DMS 273 treated with DMSO at 0.1 percent for 48 hours (cell line): ENCODE results near the gene FAM120A.

Experiments
- DNase-seq: peaks from one replicate; lab custom pipeline; 2025; lab: John Stamatoyannopoulos, UW

Gene FAM120A

DNA sequence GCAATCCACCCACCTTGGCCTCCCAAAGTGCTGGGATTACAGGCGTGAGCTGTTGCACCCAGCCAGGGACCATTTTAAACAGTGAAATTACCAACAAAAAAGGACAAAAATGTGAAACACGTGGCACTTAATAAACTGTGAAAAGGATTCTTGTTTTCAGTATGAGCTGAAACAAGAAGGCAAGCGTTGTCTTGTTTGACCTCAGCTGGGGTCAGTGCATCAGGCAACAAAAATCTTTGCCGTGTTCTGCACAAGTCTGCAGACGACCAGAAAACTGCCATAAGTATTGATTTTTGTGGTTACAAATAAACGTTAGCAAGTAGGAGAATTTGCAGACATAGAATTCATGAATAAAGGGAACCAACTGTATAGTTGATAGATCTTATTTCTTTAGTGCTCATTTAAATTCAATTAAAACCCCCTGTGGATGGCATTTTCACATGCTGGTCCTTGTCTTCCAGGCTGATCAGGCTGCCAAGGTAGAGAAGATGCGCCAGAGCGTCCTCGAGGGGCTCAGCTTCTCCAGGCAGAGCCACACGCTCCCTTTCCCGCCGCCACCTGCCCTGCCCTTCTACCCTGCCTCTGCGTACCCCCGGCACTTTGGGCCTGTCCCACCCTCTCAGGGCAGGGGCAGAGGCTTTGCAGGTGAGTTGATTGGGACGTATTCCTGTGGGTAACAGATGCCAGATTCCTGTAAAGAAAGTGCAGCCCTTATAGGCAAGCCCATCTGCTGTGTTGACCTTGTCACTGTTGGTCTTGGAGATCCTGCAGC is 106.1 kb downstream of the FAM120A start:
- DNase-seq: no peak

DNA sequence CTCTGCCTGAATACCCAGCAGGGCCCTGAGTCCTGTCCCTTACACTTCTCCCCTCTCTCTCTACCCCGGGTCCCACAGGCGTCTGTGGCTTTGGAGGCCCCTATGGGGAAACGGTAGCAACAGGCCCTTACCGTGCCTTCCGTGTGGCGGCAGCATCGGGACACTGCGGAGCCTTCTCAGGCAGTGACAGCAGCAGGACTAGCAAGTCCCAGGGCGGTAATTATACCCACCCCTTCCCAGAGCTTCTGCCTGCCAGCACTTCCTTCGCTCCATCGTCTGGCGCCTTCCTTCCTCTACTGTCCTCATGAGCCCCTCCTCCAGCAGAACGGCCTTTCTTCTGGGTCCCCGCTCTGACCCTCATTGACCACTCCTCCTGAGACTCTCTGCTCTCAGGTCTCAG is 107.0 kb downstream of the FAM120A start:
- DNase-seq: no peak

DNA sequence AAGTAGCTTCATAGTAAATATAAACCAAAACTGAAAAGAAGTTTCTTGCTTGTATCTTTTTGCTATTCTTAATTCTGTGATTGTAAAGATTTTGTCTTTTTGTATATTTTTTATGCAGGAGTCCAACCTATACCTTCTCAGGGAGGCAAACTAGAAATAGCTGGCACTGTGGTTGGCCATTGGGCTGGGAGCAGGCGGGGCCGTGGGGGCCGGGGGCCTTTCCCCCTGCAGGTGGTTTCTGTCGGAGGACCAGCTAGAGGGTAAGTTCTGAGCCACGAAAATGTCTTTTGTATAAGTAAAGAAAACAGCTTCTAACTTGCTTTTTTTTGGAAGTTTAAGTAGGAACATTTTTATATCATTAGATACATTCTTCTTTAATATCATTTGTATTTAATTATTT is 109.5 kb downstream of the FAM120A start:
- DNase-seq: no peak

DNA sequence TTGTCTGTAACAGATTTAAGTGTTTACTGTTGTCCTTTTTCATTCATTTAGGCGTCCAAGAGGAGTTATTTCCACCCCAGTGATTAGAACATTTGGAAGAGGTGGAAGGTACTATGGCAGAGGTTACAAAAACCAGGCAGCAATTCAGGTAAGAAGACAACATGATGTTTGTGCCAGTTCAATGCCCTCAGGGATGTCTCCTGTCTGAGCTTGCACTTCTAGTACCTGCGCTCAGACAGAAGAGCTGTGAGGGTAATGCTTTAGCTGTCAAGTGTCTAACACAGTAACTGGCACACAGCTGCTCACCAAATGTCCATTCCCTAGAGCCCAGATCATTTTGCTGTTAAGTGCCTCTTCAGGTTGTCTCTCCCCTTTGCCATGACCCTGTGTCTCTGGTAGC is 110.7 kb downstream of the FAM120A start:
- no peak for DNase-seq

DNA sequence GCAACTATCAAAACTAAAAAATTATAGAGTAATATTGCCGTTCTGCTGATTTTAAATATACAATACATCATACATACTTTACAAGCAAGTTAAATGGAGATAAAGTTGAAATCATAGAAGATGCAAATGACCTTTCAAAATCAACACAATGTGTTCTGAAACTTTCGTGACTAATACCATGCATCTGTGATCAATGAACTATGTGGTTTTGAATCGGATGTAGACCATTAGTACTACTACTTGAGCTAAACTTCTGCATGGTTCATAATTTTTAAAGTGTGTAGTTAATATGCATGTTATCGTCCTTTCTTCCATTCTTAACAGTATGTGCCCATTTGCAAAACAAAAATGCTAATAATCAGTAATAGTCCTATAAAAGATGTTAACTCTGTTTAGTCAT is 113.6 kb downstream of the FAM120A start:
- DNase-seq: no peak

DNA sequence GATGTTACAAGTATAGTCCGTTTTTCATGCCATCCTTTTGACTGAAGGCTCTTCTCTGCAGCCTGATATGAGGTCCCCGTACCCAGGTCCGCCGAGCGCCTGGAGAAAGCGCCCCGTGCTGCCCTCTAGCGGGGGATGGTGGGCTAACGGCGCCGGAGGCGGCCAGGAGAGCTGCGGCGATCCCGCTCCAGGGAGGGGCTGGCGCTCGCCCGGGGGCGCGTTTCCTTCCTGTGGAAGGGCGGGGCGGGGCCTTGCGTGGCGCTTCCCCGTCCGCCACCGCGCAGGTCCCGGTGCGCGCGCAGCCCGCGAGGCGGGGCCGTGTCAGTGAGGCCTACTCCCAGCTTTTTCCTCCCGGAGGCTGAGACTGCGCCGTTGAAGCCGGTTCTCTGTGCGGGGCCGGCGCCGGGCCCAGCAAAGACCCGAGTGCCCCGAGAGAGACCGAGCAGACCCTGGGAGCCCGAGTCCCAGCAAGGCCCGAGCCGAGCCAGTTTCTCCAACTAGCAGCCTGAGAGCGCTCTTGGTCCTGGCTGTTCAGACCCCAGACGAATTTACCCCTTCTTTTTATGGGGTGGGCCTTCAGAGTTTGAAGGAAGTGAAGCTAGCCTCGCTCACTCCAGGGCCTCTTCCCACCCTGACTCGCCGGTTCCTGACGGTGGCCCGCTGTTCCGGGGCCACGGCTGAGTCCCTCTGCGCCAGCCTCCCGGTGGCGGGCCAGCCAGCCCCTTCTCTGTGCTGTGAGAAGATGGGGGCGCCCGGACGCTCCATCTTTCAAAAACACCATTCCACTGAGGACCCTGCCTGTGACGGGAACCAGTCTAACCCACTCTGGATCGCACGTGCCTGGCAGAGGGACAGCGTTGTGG is 115.2 kb downstream of the FAM120A start:
- peak; percentile 82 for DNase-seq

DNA sequence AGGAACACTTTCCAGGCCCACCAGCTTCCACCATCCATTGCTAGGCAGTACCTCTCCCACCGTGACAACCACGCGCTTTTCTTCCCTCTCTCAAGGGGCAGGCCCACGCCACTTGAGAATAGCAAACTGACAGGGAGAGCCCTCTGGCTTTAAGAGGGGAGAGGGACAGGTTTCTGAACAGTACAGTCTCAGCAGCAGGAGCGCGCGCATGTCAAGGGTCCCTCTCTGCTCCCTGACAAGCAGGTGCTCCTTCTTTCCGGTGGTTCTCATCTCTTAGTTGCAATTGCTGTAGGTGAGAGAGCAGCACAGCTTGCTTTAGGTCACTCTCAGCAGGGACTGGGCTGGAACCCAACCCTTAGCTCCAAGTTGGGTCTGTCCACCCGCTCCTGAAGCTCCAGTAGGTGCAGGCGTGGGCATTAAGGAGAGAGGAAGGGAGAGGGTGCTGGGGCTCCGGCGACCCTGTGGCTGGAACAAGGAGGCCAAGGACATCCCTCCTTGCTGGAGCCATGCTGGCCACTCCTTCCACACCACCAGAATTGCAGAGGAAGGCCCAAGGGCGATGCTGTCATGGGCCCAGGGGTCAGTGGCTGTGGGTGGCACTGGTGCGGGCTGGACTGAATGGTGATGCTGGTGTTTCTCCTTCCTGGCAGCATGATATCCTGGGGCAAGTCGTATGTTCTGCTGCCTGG is 115.9 kb downstream of the FAM120A start:
- DNase-seq: no peak

DNA sequence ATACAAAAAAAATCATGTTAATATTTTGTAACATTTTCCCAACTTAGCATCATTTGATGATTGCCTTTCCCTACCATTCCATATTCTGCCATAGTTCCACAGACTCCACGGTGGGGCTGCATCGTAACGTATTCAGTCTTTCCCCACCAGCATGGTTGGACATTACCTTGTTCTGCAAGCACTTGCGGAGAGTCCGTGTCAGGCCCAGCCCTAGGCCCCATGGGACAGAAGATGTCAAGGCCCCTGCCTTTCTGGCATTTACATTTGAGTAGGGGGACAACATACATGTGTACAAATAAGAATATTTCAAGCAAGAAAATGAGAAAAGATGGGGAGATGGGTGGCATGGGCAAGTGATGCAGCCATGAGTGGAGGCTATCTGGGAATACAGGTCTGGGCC is 116.7 kb downstream of the FAM120A start:
- DNase-seq: no peak

DNA sequence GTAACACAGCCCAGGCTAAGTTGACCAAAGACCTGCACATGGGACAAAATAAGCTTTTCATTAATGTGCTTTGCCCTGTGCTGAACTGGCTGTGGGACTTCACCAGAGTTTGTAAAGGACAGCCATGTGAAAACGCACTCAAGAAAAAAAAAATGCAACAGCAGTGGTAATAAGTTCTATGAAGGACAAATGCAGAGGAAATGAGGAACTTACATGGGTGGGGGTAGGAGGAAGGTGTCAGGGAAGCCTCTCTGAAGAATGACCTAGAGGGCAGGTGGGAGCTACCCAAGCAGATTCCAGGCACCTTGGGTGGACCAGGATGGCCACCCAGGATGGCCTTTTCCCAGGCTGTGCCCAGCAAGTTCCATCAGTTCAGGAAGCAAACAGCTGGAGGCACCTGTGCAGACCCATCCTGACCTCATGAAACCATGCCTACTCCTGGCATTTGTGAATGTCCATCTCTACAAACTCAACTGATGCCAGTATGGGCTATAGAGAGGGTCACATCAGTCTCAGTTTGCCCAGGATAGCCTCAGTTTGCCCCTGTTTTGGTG is 118.2 kb downstream of the FAM120A start:
- DNase-seq: no peak

DNA sequence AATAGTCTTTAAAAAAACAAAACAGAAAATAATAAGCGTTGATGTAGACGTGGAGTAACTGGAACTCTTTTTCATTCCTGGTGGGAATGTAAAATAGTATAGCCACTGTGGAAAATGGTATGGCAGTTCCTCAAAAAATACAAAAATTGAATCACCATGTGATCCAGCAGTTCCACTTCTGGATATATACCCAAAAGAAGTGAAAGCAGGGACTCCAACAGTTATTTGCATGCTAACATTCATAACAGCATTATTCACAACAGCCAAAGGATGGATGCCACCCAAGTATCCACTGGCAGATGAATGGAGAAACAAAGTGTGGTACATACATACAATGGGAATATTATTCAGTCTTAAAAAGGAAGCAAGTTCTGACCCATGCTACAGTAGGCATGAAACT is 120.7 kb downstream of the FAM120A start:
- no peak for DNase-seq

DNA sequence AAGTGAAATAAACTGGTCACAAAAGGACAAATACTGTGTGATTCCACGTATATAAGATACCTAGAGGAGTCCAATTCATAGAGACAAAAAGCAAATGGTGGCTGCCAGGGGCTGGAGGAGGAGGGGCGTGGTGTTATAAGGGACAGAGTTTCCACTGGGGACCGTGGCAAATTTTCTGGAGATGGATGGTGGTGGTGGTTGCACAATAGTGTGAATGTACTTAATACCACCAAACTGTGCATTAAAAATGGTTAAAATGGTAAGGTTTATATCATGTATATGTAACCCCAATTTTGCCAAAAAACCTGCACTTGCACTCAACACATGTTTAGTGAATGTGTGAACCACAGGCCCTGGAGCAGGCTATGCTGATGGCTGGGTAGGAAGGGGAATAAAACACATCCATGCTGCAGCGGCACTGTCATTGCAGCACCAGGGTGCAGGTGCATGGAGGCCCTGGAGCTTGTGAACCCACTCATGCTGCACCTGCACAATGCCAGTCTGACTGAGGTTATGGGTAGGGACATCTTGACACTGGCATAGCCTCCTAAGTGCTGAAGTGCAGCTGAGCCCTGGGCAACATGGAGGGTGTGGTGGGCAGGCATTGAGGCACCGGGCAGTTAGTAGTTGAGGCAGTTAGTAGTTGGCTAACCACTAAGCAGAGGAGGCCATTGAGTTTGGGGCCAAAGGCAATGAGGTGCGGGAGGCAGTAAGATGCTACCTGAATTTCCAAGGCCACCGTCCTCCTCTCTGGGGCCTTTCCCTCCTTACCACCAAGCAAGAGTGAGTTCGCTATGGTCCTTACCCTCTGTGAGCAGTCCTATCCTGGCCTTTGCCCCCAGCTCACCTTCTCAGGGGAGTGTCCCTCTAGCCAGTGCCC is 121.4 kb downstream of the FAM120A start:
- no peak for DNase-seq

DNA sequence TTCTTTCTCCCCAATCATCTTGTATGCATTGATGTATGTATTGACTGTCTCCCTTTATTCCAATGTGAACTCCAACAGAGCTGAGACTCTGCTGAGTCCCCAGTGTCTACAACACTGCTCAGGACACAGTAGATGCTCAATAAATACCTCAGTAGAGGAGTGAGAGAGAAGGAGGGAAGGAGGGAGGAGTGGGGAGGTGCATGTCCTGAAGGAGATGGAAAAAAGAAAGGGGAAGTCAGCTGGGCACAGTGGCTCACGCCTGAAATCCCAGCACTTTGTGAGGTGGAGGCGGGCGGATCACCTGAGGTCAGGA is 122.0 kb downstream of the FAM120A start:
- no peak for DNase-seq

DNA sequence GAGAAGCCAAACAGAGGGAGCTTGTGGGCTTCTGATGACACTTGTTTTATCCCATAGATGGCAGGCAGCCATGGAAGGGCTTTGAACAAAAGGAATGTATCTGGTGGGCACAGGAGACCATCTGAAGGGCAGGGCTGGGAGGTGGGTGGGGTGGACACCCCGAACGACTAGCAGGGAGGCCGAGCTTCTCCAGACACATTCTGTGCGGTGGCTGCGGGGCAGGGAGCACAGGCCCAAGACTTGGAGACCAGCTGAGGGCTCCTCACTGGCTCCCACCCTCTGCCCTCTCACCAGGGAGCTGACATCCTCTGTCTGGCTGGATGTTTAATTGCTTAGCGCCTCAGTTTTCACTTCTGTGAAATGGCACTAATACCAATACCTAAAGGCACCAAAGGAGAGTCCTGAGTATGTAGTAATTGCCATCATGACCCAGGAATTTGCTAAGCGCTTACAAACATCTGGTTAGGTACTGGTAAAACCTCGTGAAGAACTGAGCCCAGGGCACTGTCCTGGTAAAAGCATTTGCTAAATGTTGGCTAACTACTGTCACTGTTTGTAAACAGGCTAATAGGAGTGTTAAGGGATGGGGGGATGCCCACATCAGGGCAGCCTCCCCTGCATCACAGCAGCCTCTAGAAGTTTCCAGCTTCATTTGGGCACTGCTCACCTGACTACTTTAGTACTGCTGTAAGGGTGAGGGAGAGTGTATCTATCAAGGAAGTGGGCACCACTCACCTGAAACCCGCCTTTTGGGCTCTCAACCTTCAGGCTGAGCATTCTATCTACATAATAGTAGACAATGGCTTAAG is 122.8 kb downstream of the FAM120A start:
- no peak for DNase-seq

DNA sequence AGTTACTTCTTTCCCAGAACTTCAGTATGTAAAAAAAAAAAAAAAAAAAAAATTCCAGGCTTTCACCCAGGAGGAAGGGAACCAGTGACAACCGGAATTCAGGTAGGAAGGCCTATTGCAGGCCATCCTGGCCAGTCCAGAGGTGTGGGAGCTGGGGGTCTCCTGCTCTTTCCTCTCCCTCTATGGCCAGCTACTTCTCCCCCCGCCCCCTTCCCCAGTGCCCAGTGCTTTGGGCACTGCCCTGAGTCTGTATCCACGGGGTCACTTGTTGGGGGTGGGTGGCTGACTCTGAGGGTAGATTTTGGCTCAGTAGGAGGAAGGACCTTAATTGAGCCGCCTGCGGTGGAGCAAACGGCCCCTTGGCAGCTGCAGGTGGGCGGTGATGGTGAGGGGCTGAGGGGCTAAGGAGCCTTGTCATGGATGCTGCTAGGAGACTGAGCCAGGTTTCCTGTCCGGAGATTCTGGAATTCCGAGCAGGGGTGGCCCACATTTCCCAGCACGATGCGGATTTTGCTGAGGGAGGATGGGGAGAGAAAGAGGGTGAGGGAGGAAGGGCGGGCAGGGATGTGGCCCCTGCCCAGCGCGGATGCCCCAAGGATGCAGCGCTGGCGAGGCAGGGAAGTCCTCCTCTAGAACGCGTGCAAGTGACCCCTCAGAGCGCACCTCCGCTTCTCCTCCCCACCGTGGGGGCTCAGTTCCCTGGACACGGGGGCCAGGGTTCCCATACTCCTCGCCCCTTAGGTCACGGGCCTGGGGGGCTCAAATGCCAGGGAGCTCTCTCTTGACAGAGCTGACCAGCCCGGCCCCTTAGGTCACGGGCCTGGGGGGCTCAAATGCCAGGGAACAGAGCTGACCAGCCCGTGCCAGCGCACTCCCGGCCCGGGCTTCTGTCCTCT is 123.7 kb downstream of the FAM120A start:
- no peak for DNase-seq

DNA sequence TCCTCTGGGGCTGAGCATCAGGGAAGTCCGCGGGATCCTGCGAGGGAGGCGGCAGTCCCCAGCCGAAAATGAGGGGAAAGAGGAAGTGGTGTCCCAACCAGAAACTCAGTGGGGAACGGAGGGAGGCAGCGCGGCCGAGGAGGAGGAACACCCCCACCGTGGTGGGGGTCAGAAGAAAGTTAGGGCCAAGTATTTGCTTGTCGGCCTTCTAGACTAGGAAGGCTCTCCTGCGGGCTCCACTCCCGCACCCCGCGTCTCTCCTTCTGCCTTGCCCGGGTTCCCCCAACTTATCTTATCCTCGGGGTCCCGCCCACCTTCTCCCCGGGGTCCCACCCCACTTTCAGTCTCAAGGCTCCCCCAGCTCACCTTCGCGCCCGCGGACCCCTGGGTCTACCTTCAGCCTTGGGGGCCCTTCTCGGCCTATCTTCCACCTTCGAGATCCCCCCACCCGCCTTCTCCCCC is 124.3 kb downstream of the FAM120A start:
- no peak for DNase-seq

DNA sequence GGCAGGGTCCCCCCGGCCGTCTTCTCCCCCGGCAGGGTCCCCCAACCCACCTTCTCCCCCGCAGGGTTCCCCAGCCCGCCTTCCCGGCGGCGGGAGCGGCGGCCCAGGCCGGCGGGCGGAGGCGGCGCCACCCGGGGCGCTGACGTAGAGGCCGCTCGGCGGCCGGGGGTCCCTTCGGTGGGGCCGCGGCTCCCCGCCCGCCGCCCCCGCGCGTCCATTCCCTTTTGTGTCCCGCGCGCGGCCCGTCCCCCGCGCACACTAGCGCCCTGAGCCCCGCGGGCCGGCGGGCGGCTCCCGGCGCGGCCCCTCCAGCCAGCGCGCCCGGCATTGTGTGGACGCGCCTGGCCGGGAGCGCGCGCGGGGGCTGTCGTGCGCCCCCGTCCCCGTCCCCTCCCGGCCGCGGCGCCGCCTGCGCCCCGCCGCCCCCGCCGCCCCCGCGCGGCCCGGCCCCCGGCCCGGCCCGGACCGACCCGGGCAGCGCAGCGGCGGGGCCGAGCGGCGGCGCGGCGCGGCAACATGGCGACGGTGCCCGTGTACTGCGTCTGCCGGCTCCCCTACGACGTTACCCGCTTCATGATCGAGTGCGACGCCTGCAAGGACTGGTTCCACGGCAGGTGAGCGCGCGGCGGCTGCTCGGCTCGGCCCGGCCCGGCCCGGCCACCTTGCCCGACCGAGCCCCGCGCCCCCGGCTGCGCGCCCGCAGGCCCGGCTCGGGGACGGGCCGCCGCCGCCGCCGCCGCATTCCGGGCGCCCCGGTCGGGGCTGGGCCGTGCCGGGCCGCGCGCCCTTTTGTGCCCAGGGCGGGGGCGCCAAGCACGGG is 125.0 kb downstream of the FAM120A start, which contains the start of gene PHF2:
TSS of gene PHF2 (plus strand) at position 327 of the 820 bp plus-strand sequence. CDS start at position 517, 190 bp downstream.
- DNase-seq: no peak

DNA sequence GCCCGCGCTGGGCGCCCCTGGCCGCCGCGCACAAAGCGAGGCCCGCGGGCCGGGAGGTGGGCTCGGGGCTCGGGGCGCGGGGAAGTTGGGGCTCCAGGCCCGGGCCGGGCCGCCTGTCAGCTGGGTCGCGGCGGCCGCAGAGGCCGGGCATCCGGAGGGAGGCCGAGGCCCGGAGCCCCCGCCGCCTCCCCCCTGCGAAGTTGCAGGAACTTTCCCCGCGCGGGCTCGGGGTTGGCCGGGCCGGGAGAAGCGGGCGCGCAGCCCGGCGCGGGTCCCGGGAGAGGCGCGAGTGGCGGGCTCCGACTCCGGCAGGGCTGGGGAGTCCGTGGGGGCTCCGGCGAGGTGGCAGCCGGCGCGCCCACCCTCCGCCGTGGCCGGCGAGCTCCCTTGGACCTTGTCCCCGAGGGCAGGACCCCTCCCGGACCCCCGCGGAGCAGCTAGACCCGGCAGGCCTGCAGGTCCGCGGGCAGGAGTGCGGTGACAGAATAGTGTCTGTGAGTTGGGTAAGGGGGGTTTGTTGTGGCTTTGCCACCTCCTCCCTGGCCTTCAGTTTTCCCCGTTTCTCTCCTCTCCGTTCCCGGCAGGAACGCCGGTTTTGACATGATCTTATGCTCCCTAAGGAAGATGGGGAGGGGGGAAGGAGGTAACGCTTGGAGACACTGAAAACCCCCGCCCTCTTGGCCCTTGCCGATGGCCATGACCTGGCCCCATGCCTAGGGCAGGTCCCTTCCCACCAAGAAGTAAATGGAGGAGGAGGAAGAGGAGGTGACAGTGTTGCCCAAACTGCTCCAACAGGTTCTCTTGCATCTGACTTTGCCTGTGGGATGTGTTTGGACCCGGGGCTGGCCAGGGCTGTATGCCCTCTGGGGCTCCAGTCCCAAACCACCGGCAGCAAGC is 125.8 kb downstream of the FAM120A start:
- no peak for DNase-seq
